Caco-2 (cell line): Measurements from ENCODE around the gene DVL1. TPM values are rescaled to one million over a fixed set of nuclear protein-coding genes. Genes with fewer than 3 reads are reported as not detected.

Source experiments
- BruUV-seq: library from RNA; stranded (reverse); fragments of 400-500 nt; replicated peaks from 2 replicates; lab custom pipeline; 2021; lab: Mats Ljungman, UMichigan
- CTCF ChIA-PET: fragments of 300-600 bp; sonication (Branson Sonifier 250); formaldehyde crosslinking; loops from one replicate; lab custom pipeline; 2022; ENCODE audit warnings: antibody characterized with exemption; lab: Charles Lee
- POLR2A ChIA-PET: fragments of 300-600 bp; sonication (Branson Sonifier 250); formaldehyde crosslinking; loops from one replicate; lab custom pipeline; 2022; ENCODE audit warnings: antibody characterized with exemption; lab: Charles Lee
- DNase-seq, 2 experiments: peaks; one replicate each; pipeline versions ENCODE4 v3.0.0 to v3.0.0-alpha.2; 2020 to 2022
- H3K27me3 ChIP-seq: replicated peaks from 2 replicates; pipeline ENCODE4 v1.6.0; 2011; ENCODE audit warnings: low read length; ENCODE audit not compliant: control insufficient read depth, insufficient read depth
- H3K36me3 ChIP-seq: 2 replicates; pipeline ENCODE4 v1.5.1; 2011; ENCODE audit warnings: low read length; ENCODE audit not compliant: control insufficient read depth, insufficient read depth
- H3K4me1 ChIP-seq: fragments of 250-450 bp; sonication (Bioruptor Pico); 2 replicates; pipeline ENCODE4 v1.5.1; 2020; ENCODE audit warnings: mild to moderate bottlenecking
- H3K4me3 ChIP-seq: 2 replicates; pipeline ENCODE4 v1.5.1; 2011; ENCODE audit warnings: low read depth, mild to moderate bottlenecking, control low read depth, low read length
- H3K9me3 ChIP-seq: fragments of 250-450 bp; sonication (Bioruptor Pico); 2 replicates; pipeline ENCODE4 v1.5.1; 2020; ENCODE audit warnings: mild to moderate bottlenecking, moderate library complexity
- H3K27ac Mint-ChIP-seq: one replicate; pipeline ENCODE4 v1.8.0; 2022; ENCODE audit warnings: mixed read lengths; ENCODE audit not compliant: unreplicated experiment
- H3K27me3 Mint-ChIP-seq: one replicate; pipeline ENCODE4 v1.8.0; 2022; ENCODE audit warnings: mixed read lengths; ENCODE audit not compliant: insufficient read depth, unreplicated experiment
- H3K36me3 Mint-ChIP-seq: one replicate; pipeline ENCODE4 v1.8.0; 2022; ENCODE audit warnings: mild to moderate bottlenecking, mixed read lengths; ENCODE audit not compliant: insufficient read depth, unreplicated experiment
- H3K4me1 Mint-ChIP-seq: one replicate; pipeline ENCODE4 v1.8.0; 2022; ENCODE audit warnings: low read depth, mixed read lengths; ENCODE audit not compliant: unreplicated experiment
- H3K4me3 Mint-ChIP-seq: one replicate; pipeline ENCODE4 v1.8.0; 2022; ENCODE audit warnings: mild to moderate bottlenecking, moderate library complexity, mixed read lengths; ENCODE audit not compliant: unreplicated experiment
- H3K9me3 Mint-ChIP-seq: one replicate; pipeline ENCODE4 v1.8.0; 2022; ENCODE audit warnings: mixed read lengths; ENCODE audit not compliant: unreplicated experiment
- intact Hi-C: fragments of 100-400 bp; cut with micrococcal nuclease; formaldehyde crosslinking; loops from one replicate; pipeline ENCODE4 v1.10.0; 2022; ENCODE audit not compliant: unreplicated experiment
- total RNA-seq: library from RNA; stranded (reverse); gene quantifications from 2 replicates; pipeline ENCODE4 v1.2.3, GENCODE V29; 2022
- TF ChIP-seq, protein P1 (sequence below), 2 experiments: fragments of 200-600 bp in 1 of 2; IDR thresholded peaks; 1 replicate in 1 of 2; 2 replicates in 1 of 2; pipeline versions ENCODE4 v1.5.1 to v1.8.0; 2011 to 2022; ENCODE audit warnings: antibody characterized with exemption in 1 of 2, control low read depth in 1 of 2, inconsistent platforms in 1 of 2, low read depth in 1 of 2, low read length in 1 of 2, mild to moderate bottlenecking in 1 of 2, moderate library complexity in 1 of 2; ENCODE audit not compliant: insufficient read depth in 1 of 2, severe bottlenecking in 1 of 2, unreplicated experiment in 1 of 2

The DVL1 gene
- total RNA-seq, 1 experiment from 2014 or later, result 40.6 TPM

DNA sequence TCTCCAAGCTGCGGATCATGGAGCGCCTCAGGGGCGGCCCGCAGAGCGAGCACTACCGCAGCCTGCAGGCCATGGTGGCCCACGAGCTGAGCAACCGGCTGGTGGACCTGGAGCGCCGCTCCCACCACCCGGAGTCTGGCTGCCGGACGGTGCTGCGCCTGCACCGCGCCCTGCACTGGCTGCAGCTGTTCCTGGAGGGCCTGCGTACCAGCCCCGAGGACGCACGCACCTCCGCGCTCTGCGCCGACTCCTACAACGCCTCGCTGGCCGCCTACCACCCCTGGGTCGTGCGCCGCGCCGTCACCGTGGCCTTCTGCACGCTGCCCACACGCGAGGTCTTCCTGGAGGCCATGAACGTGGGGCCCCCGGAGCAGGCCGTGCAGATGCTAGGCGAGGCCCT, 21.9 kb downstream of the DVL1 start:
- CTCF ChIA-PET, result no interaction called here
- Histone ChIP-seq H3K36me3 (no peaks in the 10 kb centered on the region), H3K27me3 (no peaks in the 10 kb centered on the region), H3K4me3 (no peak overlapping the region), H3K9me3 (no peaks in the 10 kb centered on the region), H3K4me1 (0 out of 2 replicates have a peak, but pooled peaks cover 5% of the 10 kb centered on the region)
- Mint-ChIP-seq H3K4me1 (peaks cover 7% of the 10 kb centered on the region), H3K4me3 (no peak overlapping the region), H3K27me3 (no peaks in the 10 kb centered on the region), H3K27ac (no peak overlapping the region), H3K36me3 (peaks cover 42% of the 10 kb centered on the region), H3K9me3 (no peaks in the 10 kb centered on the region)
- intact Hi-C loops, result no loop called here
- TF ChIP-seq, protein P1, sequence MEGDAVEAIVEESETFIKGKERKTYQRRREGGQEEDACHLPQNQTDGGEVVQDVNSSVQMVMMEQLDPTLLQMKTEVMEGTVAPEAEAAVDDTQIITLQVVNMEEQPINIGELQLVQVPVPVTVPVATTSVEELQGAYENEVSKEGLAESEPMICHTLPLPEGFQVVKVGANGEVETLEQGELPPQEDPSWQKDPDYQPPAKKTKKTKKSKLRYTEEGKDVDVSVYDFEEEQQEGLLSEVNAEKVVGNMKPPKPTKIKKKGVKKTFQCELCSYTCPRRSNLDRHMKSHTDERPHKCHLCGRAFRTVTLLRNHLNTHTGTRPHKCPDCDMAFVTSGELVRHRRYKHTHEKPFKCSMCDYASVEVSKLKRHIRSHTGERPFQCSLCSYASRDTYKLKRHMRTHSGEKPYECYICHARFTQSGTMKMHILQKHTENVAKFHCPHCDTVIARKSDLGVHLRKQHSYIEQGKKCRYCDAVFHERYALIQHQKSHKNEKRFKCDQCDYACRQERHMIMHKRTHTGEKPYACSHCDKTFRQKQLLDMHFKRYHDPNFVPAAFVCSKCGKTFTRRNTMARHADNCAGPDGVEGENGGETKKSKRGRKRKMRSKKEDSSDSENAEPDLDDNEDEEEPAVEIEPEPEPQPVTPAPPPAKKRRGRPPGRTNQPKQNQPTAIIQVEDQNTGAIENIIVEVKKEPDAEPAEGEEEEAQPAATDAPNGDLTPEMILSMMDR (IDR thresholded peaks at IDR 0.05; ENCODE audit: insufficient read depth in 1 of 2, low read depth in 1 of 2, low read length in 1 of 2, severe bottlenecking in 1 of 2, unreplicated experiment in 1 of 2), result no peak
- DNase-seq, result no peak
- POLR2A ChIA-PET, result no interaction called here
- no TSS peak for BruUV-seq

DNA sequence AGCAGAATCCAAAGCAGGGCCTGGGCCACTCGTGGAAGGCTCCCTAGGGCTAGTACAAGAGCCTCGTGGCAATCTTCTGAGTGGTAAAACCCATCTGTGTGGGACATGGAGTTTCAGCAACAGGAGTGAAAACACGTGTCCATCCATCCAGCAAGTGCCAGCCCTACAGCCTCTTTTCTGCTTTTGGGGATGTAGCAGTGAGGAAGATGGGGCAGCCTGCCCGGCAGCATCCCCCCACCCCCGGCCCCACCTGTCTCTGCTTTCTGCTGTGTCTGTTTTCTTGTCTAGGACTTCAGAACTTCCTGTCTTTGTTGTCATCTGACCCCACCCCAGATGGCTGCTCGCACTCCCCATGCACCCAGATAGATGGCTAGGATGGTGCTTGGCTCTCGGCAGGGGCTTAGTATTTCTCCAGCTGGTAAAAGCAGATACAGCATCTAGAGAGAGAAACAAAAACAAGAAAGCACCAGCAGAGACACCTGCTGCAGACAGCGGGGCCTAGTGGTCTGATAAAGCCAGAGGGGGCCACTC, 23.1 kb downstream of the DVL1 start:
- H3K27ac Mint-ChIP-seq, result no peak overlapping the region
- intact Hi-C loops, result no loop called here
- BruUV-seq, result no TSS peak
- TF ChIP-seq, protein P1 (IDR thresholded peaks at IDR 0.05; ENCODE audit: insufficient read depth in 1 of 2, low read depth in 1 of 2, low read length in 1 of 2, severe bottlenecking in 1 of 2, unreplicated experiment in 1 of 2), result no peak
- Histone ChIP-seq H3K4me1 (0 out of 2 replicates have a peak, but pooled peaks cover 5% of the 10 kb centered on the region), H3K36me3 (no peaks in the 10 kb centered on the region), H3K9me3 (no peaks in the 10 kb centered on the region), H3K27me3 (no peaks in the 10 kb centered on the region), H3K4me3 (no peak overlapping the region)
- no peak for DNase-seq
- CTCF ChIA-PET, result no interaction called here
- peaks cover 35% of the 10 kb centered on the region for H3K36me3 Mint-ChIP-seq
- no peaks in the 10 kb centered on the region for H3K9me3 Mint-ChIP-seq
- POLR2A ChIA-PET, result interaction anchor here (0.9 kb wide), 1 partner anchor 47 kb away, joined by 3 read pairs; no protein-coding TSS in a partner anchor
- no peaks in the 10 kb centered on the region for H3K27me3 Mint-ChIP-seq
- H3K4me3 Mint-ChIP-seq, result peak overlapping the region; percentile 52
- H3K4me1 Mint-ChIP-seq, result peaks cover 7% of the 10 kb centered on the region

DNA sequence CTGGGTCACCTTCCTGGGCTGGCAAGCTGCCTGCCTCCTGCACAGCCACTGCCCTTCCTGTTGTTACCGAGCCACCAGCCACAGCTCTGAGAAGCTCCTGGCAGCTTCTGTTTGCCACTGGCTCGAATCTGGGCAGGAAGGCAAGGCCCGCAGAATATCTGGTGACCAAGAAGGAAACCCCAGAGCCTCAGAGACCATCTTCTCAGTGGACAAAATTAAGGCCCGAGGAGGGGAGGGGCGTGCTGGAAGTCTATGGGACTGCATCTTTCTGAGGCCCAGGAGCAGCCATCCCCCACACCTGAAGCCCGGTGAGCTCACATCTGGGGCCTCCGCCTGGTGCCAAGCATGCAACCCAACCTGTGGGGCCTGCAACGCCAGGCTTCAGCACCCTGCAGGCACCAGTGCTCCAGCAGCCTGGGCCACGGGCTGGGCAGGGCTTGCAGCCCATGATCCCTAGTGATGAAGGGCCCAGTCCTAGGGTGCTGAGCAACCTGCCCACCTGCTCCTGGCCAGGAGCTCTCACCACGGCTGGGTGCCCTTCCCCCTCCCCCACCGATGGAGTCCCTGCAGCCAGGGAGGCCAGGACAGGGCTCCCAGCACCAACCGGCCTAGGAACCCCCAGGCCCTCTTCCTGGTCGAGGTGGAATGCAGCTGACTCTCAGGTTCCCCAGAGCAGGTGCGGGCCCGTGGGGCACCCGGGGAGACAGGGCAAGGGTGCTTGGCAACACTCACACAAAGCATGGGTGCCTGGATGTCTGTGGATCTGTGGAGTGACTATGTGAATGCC, 23.7 kb downstream of the DVL1 start:
- peaks cover 32% of the 10 kb centered on the region for H3K36me3 Mint-ChIP-seq
- peak overlapping the region; percentile 81 for H3K4me3 Mint-ChIP-seq
- Histone ChIP-seq H3K4me3 (peak overlapping the region; percentile 61), H3K27me3 (no peaks in the 10 kb centered on the region), H3K9me3 (no peaks in the 10 kb centered on the region), H3K36me3 (no peaks in the 10 kb centered on the region), H3K4me1 (0 out of 2 replicates have a peak, but pooled peaks cover 5% of the 10 kb centered on the region)
- peaks cover 7% of the 10 kb centered on the region for H3K4me1 Mint-ChIP-seq
- no peak for DNase-seq
- intact Hi-C loops, result no loop called here
- H3K9me3 Mint-ChIP-seq, result no peaks in the 10 kb centered on the region
- no peak overlapping the region for H3K27ac Mint-ChIP-seq
- ChIA-PET CTCF (no interaction called here), POLR2A (interaction anchor here (0.6 to 0.9 kb wide), 2 partner anchors 48 to 91 kb away, joined by 3 read pairs; no protein-coding TSS in a partner anchor)
- TF ChIP-seq, protein P1 (IDR thresholded peaks at IDR 0.05; ENCODE audit: insufficient read depth in 1 of 2, low read depth in 1 of 2, low read length in 1 of 2, severe bottlenecking in 1 of 2, unreplicated experiment in 1 of 2), result no peak
- H3K27me3 Mint-ChIP-seq, result no peaks in the 10 kb centered on the region
- no TSS peak for BruUV-seq
